ENCODE results near the gene CCER1. TPM values are rescaled to one million over a fixed set of nuclear protein-coding genes. Genes with fewer than 3 reads are reported as not detected.

CCER1 gene
- polyA plus RNA-seq, 3 donors = not detected

DNA sequence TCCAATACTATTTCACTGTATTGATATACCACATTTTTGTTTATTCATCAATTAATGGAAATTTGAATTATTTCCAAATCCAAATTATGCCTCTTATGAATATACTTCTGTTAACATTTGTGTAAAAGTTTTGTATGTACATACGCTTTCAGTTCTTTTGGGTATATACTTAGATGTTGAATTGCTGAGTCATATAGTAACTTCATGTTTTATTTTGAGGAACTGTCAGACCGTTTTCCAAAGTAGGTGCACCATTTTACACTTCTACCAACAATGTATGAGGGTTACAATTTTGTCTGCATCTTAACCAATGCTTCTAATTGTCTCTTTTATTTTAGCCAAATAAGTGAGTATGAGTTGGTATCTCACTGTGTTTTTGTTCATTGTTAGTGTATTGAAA is 10.2 kb upstream of the CCER1 start:
- Mint-ChIP-seq H3K27ac (no peak overlapping the region), H3K4me3 (no peak overlapping the region), H3K36me3 (no peaks in the 10 kb centered on the region), H3K27me3 (ENCODE audit: low read depth in 3 of 3) (peaks cover 0 to 2% (median 1%) of the 10 kb centered on the region in 3 donors), H3K9me3 (peaks cover 0 to 2% (median 0%) of the 10 kb centered on the region in 7 donors), H3K4me1 (no peaks in the 10 kb centered on the region)
- H3K27me3 ChIP-seq (ENCODE audit: control insufficient read depth in 2 of 2, insufficient read depth in 2 of 2, low read length in 2 of 2) = no peaks in the 10 kb centered on the region
- no peak overlapping the region for H3K4me2 ChIP-seq (replicated peaks; ENCODE audit: extremely low read depth, low read length, poor library complexity, severe bottlenecking)
- no peak overlapping the region for H3K27ac ChIP-seq (ENCODE audit: low read depth in 1 of 2, low read length in 2 of 2)
- intact Hi-C loops (cut with micrococcal nuclease) = no loop called here
- no peak overlapping the region for H3K9ac ChIP-seq (ENCODE audit: insufficient read depth, low read length, poor library complexity, severe bottlenecking)
- no peaks in the 10 kb centered on the region for H3K36me3 ChIP-seq (replicated peaks in 1 of 2; ENCODE audit: control insufficient read depth in 1 of 2, insufficient read depth in 2 of 2, low read length in 2 of 2)
- no CpG with 5 or more reads among the region's 2 CpGs for WGBS (ENCODE audit: insufficient coverage)
- no peaks in the 10 kb centered on the region for H3K79me2 ChIP-seq (ENCODE audit: insufficient read depth, low read length)
- no peaks in the 10 kb centered on the region for H3K9me3 ChIP-seq (replicated peaks in 1 of 2; ENCODE audit: control insufficient read depth in 1 of 2, insufficient read depth in 1 of 2, low read length in 2 of 2)
- no peak for DNase-seq
- H3K4me3 ChIP-seq (replicated peaks in 1 of 3; ENCODE audit: low read depth in 2 of 3, low read length in 3 of 3) = no peak overlapping the region
- no peaks in the 10 kb centered on the region for H3K4me1 ChIP-seq (ENCODE audit: control insufficient read depth in 1 of 2, insufficient read depth in 2 of 2, low read length in 2 of 2)
- no peaks in the 10 kb centered on the region for H4K20me1 ChIP-seq (ENCODE audit: insufficient read depth, low read length)
- H2AFZ ChIP-seq (ENCODE audit: insufficient read depth, low read depth, low read length, poor library complexity, severe bottlenecking) = no peak overlapping the region
- TF ChIP-seq, protein P1, sequence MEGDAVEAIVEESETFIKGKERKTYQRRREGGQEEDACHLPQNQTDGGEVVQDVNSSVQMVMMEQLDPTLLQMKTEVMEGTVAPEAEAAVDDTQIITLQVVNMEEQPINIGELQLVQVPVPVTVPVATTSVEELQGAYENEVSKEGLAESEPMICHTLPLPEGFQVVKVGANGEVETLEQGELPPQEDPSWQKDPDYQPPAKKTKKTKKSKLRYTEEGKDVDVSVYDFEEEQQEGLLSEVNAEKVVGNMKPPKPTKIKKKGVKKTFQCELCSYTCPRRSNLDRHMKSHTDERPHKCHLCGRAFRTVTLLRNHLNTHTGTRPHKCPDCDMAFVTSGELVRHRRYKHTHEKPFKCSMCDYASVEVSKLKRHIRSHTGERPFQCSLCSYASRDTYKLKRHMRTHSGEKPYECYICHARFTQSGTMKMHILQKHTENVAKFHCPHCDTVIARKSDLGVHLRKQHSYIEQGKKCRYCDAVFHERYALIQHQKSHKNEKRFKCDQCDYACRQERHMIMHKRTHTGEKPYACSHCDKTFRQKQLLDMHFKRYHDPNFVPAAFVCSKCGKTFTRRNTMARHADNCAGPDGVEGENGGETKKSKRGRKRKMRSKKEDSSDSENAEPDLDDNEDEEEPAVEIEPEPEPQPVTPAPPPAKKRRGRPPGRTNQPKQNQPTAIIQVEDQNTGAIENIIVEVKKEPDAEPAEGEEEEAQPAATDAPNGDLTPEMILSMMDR (IDR thresholded peaks at IDR 0.05) = no peak

DNA sequence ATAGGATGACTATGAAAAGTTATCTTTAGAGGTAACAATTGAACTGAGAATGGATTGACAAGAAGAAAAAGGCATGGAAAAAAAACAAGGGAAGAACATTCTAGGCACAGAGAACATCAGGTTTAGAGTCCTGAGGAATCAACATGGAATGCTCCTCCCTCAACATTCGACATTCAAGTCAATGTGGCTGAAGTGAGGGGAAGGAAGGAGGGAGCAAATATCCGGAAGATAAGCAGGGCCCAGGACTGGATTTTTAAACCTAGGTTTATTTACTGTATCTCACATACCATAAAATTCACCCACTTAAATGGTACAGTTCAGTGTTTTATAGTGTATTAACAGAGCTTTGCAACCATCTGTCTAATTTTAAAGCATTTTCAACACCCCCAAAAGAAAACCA is 9.6 kb upstream of the CCER1 start:
- Histone ChIP-seq H3K9me3 (replicated peaks in 1 of 2; ENCODE audit: control insufficient read depth in 1 of 2, insufficient read depth in 1 of 2, low read length in 2 of 2) (no peaks in the 10 kb centered on the region), H3K36me3 (replicated peaks in 1 of 2; ENCODE audit: control insufficient read depth in 1 of 2, insufficient read depth in 2 of 2, low read length in 2 of 2) (no peaks in the 10 kb centered on the region), H3K4me1 (ENCODE audit: control insufficient read depth in 1 of 2, insufficient read depth in 2 of 2, low read length in 2 of 2) (no peaks in the 10 kb centered on the region), H3K27ac (ENCODE audit: low read depth in 1 of 2, low read length in 2 of 2) (no peak overlapping the region), H2AFZ (ENCODE audit: insufficient read depth, low read depth, low read length, poor library complexity, severe bottlenecking) (no peak overlapping the region), H3K27me3 (ENCODE audit: control insufficient read depth in 2 of 2, insufficient read depth in 2 of 2, low read length in 2 of 2) (no peaks in the 10 kb centered on the region), H3K79me2 (ENCODE audit: insufficient read depth, low read length) (no peaks in the 10 kb centered on the region), H4K20me1 (ENCODE audit: insufficient read depth, low read length) (no peaks in the 10 kb centered on the region), H3K9ac (ENCODE audit: insufficient read depth, low read length, poor library complexity, severe bottlenecking) (no peak overlapping the region), H3K4me3 (replicated peaks in 1 of 3; ENCODE audit: low read depth in 2 of 3, low read length in 3 of 3) (no peak overlapping the region), H3K4me2 (replicated peaks; ENCODE audit: extremely low read depth, low read length, poor library complexity, severe bottlenecking) (no peak overlapping the region)
- H3K27ac Mint-ChIP-seq = no peak overlapping the region
- peaks cover 0 to 2% (median 0%) of the 10 kb centered on the region in 7 donors for H3K9me3 Mint-ChIP-seq
- no peak overlapping the region for H3K4me3 Mint-ChIP-seq
- TF ChIP-seq, protein P1 (IDR thresholded peaks at IDR 0.05) = no peak
- intact Hi-C loops (cut with micrococcal nuclease) = no loop called here
- H3K27me3 Mint-ChIP-seq (ENCODE audit: low read depth in 3 of 3) = peaks cover 0 to 1% (median 0%) of the 10 kb centered on the region in 3 donors
- WGBS (ENCODE audit: insufficient coverage) = no CpG with 5 or more reads among the region's 2 CpGs
- no peaks in the 10 kb centered on the region for H3K36me3 Mint-ChIP-seq
- no peaks in the 10 kb centered on the region for H3K4me1 Mint-ChIP-seq
- no peak for DNase-seq
